ENCODE measurements around the gene PEAR1. TPM values are rescaled to one million over a fixed set of nuclear protein-coding genes. Genes with fewer than 3 reads are reported as not detected.

The PEAR1 gene
- total RNA-seq, 1 experiment from 2014 or later, result 10.8 TPM

DNA sequence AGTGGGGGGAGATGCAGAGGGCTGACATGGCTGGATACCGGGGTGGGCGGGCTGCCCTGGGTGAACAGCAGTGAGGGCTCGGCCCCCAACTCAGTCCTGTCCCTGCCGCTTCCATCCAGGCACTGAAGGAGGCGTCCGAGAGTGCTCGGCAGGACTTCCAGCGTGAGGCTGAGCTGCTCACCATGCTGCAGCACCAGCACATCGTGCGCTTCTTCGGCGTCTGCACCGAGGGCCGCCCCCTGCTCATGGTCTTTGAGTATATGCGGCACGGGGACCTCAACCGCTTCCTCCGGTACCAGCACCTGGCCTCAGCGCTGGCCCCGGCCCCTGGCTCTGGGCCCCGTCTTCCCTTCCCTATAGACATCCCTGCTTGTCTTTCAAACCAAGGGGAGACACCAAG lies 17.2 kb upstream of the PEAR1 start:
- TF ChIP-seq SIN3A (IDR thresholded peaks at IDR 0.05; ENCODE audit: low read depth) (no peak), JUND (IDR thresholded peaks at IDR 0.05) (no peak), TCF7L2 (IDR thresholded peaks at IDR 0.05; ENCODE audit: borderline replicate concordance, extremely low read depth, insufficient read depth, insufficient read length) (no peak), FOSL1 (IDR thresholded peaks at IDR 0.05; ENCODE audit: low read depth) (no peak), SP1 (IDR thresholded peaks at IDR 0.05; ENCODE audit: low read depth) (no peak), ELF1 (IDR thresholded peaks at IDR 0.05; ENCODE audit: borderline replicate concordance, low read depth) (no peak)
- TF ChIP-seq, protein P1, sequence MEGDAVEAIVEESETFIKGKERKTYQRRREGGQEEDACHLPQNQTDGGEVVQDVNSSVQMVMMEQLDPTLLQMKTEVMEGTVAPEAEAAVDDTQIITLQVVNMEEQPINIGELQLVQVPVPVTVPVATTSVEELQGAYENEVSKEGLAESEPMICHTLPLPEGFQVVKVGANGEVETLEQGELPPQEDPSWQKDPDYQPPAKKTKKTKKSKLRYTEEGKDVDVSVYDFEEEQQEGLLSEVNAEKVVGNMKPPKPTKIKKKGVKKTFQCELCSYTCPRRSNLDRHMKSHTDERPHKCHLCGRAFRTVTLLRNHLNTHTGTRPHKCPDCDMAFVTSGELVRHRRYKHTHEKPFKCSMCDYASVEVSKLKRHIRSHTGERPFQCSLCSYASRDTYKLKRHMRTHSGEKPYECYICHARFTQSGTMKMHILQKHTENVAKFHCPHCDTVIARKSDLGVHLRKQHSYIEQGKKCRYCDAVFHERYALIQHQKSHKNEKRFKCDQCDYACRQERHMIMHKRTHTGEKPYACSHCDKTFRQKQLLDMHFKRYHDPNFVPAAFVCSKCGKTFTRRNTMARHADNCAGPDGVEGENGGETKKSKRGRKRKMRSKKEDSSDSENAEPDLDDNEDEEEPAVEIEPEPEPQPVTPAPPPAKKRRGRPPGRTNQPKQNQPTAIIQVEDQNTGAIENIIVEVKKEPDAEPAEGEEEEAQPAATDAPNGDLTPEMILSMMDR (IDR thresholded peaks at IDR 0.05 in 2 of 3, conservative IDR thresholded peaks at IDR 0.05 in 1 of 3; ENCODE audit: borderline replicate concordance in 1 of 3, insufficient read depth in 1 of 3, low read depth in 2 of 3, low read length in 2 of 3), result no peak
- TF ChIP-seq, protein P2, sequence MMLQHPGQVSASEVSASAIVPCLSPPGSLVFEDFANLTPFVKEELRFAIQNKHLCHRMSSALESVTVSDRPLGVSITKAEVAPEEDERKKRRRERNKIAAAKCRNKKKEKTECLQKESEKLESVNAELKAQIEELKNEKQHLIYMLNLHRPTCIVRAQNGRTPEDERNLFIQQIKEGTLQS (IDR thresholded peaks at IDR 0.05), result no peak
- no peak overlapping the region for H3K4me2 ChIP-seq (ENCODE audit: low read length)
- ChIA-PET CTCF (no interaction called here), POLR2A (no interaction called here), RAD21 (ENCODE audit: low non-redundant PET in 1 of 2, low total read pairs in 2 of 2, uncharacterized antibody in 2 of 2, unreplicated experiment in 2 of 2) (interaction anchor here in 1 of 2 experiments (1.2 kb wide), 1 partner anchor 14 kb away, joined by 6 read pairs; no protein-coding TSS in a partner anchor)
- no peaks in the 10 kb centered on the region for H3K36me3 ChIP-seq (ENCODE audit: control insufficient read depth in 1 of 2, insufficient read depth in 2 of 2, low read length in 2 of 2)
- no peaks in the 10 kb centered on the region for H4K20me1 ChIP-seq (ENCODE audit: insufficient read depth)
- DNase-seq (ENCODE audit: low read depth, low spot score) (no peak), ATAC-seq (no peak)
- no peak overlapping the region for H3K4me3 ChIP-seq (replicated peaks in 1 of 2; ENCODE audit: low read depth in 1 of 2, low read length in 2 of 2)
- 0 out of 2 replicates have a peak, but pooled peaks cover 3% of the 10 kb centered on the region for H3K27me3 ChIP-seq (ENCODE audit: insufficient read depth, low read length)
- no peaks in the 10 kb centered on the region for H3K9me3 ChIP-seq (ENCODE audit: control insufficient read depth in 1 of 2, insufficient read depth in 1 of 2, low read depth in 1 of 2, low read length in 2 of 2)
- no peaks in the 10 kb centered on the region for H3K79me2 ChIP-seq (ENCODE audit: insufficient read depth, low read length)
- H3K9ac ChIP-seq (ENCODE audit: low read length), result no peak overlapping the region
- no TSS peak for BruUV-seq (replicated peaks)
- H3K4me1 ChIP-seq (ENCODE audit: control insufficient read depth in 1 of 2, insufficient read depth in 2 of 2, low read length in 2 of 2), result peaks cover 0 to 2% of the 10 kb centered on the region in 2 experiments; a peak in 1 of 4 replicates
- intact Hi-C loops (cut with micrococcal nuclease), result no loop called here
- H2AFZ ChIP-seq (ENCODE audit: low read depth, low read length, poor library complexity, severe bottlenecking), result no peak overlapping the region
- H3K27ac ChIP-seq (ENCODE audit: low read depth, low read length), result no peak overlapping the region
- no peaks in the 10 kb centered on the region for H3K9me2 ChIP-seq (ENCODE audit: insufficient read depth)
